Stimulated activated CD8-positive, alpha-beta memory T cell treated with anti-CD3 and anti-CD28 coated beads, Interleukin-4, amount 100 ng/mL, for 48 hours (primary cell): ENCODE data around the gene PRR16.
"Not testable (repeated sequence)": the region's sequence is repeated elsewhere in the genome, so short reads cannot be mapped to it uniquely, and the experiment has no call there.

Source experiments
- DNase-seq: peaks from one replicate; pipeline ENCODE4 v3.0.0-alpha.2; 2020

PRR16 gene

DNA sequence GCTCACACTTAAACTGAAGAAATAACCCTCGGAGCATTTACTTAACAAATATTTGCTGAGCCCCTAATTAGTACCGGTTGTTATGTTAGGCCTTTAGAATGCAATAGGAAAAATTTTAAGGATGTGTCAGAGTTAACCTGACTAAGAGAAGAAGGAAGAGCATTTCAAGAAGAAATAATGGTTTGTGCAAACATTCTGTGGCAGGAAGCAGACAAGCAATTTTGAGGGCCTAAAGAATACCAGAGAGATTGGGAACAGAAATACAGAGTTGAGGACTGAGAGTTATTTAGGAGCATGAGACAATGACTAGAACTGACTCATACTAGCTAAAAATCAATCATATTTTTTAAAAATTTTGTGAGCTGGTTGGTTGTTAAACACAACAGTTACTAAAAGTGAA is 218.8 kb downstream of the PRR16 start:
- no peak for DNase-seq

DNA sequence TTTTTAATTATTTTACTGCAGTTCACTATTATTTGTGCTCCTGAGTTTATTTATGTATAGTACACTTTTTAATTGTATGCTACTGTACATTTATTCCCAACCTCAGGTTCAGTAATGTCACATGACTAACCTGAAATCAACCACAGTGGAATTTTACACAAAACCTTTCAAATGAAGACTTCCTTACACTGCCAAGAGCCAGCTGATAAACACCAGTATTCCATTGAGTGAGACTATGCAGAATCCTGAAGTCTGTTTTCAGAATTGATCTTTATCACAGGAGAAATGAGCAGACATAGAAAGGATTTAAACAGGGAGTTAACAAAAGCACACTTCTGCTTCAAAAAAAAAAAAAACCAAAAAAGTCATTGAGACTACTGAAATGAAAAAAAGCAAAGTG is 219.5 kb downstream of the PRR16 start:
- no peak for DNase-seq

DNA sequence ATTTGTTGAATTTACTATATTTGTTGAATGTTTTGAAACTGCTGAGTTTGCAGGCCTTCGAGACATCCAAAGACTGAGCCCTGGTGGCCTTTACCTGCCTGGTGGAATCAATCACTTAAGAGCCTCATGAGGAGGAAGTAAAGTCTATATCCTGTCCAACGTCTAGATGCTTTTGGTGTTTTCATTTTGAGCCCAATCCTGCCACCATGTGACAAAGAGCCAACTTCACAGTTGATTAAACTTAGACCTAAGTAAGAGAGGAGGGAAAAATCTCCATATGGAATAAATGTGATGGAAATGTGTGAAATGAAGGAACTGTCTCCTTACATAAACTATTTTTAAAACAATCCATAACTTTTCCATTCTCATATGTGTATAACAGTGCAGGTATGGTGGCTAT is 220.1 kb downstream of the PRR16 start:
- no peak for DNase-seq

DNA sequence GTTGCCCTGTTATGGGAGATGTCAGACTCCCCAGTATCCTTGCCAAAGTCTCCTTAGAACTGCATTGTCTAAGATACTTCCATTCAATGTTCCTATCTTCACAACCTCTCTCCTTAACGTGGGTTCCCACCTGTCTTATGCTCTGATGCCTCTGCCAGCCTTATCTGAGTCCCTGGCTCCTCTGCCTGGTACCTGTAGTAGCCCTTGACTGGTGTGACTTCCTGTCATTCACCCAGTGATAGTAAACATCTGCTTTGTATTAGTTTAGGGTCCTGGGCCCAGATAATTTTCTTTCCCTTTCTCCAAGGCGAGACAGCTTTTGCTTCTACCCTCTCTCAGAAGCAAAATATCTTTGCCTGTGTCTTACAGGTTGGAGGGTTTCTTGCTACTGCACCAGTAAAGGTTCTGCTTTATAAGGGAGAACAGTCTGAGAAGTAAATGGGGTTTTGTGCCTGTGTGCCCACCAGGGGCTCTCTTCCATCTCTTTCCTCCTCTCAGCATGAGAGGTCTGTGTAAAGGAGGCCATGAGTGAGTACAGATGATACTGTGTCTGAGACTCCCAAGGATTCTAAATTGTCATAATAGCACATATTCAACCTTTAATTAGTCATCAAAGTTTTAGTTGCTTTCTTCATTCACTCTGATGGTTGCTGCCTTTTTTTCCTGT is 220.8 kb downstream of the PRR16 start:
- no peak for DNase-seq

DNA sequence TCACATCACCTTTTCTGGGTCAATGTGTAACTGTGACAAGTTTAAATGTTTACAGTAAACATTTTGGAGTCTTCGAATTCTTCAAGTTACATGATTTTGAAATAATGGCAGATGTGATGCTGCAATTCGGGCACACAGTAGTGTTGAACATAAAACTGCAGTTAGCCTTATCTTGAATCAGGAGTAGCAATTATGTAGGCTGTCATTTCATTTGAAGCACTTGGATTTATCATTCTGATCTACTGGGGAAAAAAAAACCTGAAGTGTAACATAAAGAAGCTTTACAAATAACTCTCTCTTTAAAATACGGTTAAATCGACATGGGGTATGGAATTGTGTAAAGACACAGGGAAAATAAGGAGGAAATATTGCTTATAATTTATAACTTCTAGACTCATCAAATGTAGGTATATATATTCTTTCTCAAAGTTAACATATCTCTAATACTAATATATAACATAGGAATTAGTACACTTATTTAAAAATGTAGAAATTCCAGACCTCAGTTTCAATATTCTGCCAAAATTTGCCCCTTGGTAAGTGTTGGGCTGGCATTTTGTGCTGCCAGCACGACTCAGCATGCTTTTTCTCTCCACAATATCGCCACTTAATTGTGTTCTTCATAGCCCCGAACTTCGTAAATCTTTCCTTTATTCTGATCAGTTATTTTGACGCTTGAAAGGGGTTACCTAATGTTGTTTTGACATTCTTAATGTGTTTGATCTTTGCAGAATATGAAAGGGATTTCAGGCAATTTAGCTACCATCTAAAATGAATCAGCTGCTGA is 226.7 kb downstream of the PRR16 start:
- no peak for DNase-seq

DNA sequence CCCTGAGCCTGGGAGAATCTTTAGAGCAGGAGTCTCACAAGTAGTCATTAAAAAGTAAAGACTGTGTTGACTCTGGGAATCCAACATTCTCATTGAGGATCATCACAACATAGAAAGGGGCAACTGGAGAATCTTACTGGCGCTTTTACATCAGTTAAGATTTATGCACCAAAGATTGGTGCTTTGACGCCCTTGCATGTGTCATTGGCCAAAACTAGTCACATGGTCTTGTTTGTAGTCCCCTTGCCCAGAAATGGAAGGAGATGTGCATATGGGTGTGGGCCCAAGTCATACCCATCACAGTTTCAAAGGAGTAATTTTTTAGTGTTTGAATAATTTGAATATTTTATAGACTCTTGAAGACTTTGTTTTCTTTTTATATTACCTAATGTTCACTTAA is 228.2 kb downstream of the PRR16 start:
- DNase-seq = no peak

DNA sequence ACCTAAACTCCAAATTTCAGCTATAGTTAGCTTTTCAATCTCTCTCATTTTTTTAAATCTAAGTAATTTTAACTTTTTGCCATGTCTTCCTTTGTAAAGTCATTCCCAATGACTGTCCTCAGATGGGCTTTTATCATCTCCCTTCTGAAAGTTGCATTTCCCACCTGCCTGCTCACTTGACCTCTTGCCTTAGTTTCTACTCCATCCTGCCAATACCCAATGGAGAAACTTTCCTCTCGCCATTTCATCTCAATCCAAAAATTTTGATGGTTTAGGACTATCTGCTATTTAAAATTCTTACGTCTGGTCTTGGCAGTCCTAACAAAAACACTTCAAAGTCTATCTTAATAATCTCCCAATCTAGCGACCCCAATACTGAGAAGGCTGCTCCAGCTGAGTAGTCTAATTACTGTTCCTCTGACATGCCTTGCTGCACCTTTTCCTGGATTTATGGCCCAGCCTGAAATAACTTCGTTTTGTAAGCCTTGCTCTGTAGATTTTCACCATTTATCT is 231.3 kb downstream of the PRR16 start:
- DNase-seq = no peak

DNA sequence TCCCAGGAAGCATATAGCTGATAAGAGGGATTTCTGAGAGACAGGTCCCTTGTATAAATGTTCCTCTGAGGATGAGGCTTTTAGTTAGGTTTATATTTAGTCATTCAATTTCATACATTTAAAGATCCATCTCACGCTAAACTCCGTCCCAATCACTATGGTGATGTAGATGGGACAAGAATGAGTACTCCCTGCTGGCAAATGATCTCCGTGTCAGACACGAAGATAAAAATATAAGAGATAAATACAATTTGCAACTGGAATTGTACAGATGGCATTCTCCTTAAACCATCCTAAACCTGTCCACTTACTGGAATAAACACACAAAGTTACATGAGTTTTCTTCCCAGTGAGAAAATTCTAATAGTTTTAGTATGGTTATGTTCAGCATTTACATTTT is 233.0 kb downstream of the PRR16 start:
- no peak for DNase-seq

DNA sequence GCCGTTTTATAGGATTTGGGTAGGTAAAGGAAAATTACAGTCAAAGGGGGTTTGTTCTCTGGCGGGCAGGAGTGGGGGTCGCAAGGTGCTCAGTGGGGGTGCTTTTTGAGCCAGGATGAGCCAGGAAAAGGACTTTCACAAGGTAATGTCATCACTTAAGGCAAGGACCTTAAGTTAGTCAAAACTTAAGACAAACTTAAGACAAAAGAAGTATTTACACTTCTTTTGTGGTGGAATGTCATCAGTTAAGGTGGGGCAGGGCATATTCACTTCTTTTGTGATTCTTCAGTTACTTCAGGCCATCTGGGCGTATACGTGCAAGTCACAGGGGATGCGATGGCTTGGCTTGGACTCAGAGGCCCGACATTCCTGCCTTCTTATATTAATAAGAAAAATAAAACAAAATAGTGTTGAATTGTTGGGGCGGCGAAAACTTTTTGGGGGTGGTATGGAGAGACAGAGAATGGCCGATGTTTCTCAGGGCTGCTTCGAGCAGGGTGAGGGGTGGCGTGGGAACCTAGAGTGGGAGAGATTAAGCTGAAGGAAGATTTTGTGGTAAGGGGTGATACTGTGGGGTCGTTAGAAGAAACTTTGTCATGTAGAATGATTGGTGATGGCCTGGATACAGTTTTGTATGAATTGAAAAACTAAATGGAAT is 233.7 kb downstream of the PRR16 start:
- DNase-seq = not testable (repeated sequence)

DNA sequence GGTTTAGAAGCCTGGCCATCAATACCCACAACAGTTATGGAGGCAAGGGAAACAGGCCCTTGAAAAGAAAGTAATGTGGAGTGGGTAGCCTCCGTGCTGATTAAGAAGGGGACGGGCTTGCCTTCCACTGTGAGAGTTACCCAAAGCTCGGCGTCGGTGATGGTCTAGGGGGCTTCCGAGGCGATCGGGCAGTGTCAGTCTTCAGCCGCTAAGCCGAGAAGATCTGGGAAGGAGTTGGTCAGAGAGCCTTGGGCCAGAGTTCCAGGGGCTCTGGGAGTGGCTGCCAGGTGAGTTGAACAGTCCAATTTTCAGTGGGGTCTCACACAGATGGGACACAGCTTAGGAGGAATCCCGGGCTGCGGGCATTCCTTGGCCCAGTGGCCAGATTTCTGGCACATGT is 236.6 kb downstream of the PRR16 start:
- not testable (repeated sequence) for DNase-seq

DNA sequence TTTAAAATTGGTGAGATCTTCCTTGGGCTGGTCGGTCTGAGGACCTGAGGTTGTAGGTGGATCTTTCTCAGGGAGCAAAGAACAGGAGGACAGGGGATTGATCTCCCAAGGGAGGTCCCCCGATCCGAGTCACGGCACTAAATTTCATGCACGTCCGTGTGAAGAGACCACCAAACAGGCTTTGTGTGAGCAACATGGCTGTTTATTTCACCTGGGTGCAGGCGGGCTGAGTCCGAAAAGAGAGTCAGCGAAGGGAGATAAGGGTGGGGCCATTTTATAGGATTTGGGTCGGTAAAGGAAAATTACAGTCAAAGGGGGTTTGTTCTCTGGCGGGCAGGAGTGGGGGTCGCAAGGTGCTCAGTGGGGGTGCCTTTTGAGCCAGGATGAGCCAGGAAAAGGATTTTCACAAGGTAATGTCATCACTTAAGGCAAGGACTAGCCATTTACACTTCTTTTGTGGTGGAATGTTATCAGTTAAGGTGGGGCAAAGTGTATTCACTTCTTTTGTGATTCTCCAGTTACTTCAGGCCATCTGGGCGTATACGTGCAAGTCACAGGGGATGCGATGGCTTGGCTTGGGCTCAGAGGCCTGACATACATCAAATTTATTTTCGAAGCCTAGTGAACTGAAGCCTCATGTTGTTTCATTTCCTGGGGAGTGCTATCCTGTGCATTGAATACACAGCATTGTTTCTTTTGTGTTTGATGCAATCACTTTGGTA is 238.9 kb downstream of the PRR16 start:
- not testable (repeated sequence) for DNase-seq

DNA sequence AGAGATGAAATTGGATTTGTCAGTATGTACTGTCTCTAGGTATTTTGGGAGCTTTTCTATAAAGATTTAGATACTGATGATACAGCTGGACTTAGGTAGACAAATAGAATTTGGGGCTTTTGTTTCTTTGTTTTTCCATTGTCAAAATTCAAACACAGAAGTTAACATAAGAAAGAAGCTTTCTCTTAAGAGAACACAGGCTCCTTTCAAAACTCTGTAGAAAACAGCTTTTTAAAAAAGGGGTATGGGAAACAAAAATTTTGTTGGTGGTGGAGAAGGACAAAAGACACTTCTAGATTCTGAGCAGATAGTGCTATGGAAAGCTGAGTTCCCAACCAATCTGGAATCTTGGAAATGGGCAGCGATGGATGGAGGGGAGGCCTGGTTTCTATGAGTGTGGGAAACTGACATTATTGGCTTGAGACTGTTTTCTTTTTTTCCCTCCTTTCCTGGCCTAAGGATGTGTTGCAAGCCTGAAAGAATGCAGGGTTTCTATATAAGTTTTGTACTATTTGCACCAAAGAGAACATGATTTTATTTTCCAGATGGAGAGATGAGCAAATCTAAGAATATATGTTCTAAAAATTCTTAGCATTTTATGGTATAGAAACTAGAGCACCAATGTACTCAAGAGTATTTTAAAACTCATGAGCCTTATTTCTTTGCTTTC is 240.0 kb downstream of the PRR16 start:
- no peak for DNase-seq

DNA sequence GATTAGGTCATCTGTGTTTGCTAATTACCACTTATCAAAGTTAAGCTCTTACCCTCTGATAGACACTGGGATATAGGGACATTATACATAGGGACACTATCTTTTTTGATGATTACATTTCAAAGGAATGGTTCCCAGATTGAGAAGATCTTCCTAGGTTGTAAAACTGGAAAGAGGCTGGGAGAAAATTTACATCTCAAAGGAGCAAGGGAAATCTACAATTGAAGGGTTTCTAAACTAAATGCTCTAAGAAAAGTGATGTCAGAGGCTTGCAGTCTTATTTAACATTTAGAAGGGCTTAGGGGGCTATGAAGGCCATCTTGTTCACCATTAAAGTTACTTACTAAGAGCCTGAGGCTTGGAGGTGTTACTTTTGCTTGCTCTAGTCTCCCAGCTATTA is 242.8 kb downstream of the PRR16 start:
- no peak for DNase-seq

DNA sequence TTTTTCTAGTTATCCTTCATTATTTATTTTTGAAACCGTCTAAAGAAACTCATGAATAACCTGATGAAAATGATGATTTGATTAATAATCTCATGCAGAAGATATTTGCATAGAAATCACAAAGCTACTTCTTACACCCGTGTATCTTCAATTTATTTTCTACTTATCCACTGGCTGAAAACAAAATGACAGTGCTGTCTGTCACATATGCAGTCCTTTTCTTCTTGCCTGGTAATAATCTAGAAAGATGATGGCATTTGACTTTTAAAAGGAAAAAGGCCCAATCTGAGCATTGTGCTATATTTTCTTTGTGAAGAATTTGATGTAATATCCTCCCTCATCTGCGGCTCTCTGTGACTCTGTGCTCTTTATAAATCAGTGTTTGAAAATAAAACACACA is 253.3 kb downstream of the PRR16 start:
- DNase-seq = no peak

DNA sequence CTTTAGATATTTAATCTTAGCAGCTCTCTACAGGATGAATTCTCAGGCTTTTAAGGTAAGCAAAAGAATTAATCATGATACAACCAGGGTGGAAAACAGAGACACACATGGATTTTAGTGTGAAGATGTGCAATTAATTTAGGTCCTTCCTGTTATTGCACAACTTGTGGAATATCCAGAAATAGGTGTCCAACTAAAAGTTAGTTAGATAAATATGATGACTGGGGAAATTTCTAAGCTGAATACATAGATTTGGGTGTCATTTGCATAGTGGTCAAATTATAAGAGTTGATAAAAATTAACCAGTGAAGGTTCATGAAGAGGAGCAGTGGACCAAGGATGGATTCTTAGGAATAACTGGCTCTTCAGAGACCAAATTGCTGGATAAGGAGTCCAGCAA is 266.1 kb downstream of the PRR16 start:
- no peak for DNase-seq

DNA sequence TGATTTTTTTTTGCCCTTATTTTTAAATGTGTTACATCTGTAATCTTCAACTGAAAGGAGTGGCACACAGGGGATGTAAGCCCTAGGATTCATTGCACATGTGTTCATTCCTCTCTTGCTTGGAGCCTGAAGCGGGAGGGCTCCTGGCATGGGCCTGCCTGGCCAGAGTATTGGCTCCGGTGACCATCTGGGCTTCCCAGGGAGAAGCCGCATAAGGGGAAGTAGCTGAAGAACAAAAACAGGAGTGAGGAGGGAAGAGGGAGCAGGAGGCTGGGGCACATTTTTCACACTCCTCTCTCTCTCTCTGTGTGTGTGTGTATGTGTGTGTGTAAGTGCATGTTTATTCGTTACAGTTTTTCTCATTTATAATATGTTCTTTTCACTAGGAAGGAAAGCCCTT is 269.9 kb downstream of the PRR16 start:
- no peak for DNase-seq

DNA sequence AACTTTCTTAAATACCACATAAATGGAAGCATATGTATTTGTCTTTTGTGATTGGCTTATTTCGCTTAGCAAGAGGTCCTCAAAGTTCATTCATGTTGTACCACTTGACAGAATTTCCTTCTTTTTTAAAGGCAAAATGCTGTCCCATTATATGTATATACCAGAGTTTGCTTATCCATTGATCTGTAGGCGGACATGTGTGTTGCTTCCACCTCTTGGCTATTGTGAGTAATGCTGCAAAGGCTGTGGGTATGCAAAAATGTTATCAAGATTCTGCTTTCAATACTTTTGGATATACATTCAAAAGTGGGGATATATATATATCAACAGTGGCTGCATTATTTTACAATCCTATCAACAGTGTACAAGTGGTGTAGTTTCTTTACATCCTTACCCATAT is 271.0 kb downstream of the PRR16 start:
- DNase-seq = no peak
